ENCODE results near the gene PEX16. TPM values are rescaled to one million over a fixed set of nuclear protein-coding genes. Genes with fewer than 3 reads are reported as not detected.
A peak's percentile ranks its signal among the peaks of the same experiment; 100 is the strongest.
"Not testable (repeated sequence)": the region's sequence is repeated elsewhere in the genome, so short reads cannot be mapped to it uniquely, and the experiment has no call there.

PEX16 gene
- polyA plus RNA-seq, 1 donor, result 22.6 TPM

GRCh38 chr11:45906096-45906682, 11.5 kb downstream of the PEX16 start:
- Histone ChIP-seq H3K4me3 (ENCODE audit: low read length) (no peak overlapping the region), H3K27ac (ENCODE audit: low read length) (no peak overlapping the region), H3K36me3 (ENCODE audit: control insufficient read depth, insufficient read depth, low read length) (peaks cover 28% of the 10 kb centered on the region), H3K9me3 (ENCODE audit: control insufficient read depth, low read depth, low read length) (no peaks in the 10 kb centered on the region), H3K27me3 (ENCODE audit: control insufficient read depth, insufficient read depth, low read length) (peaks cover 5% of the 10 kb centered on the region), H3K4me1 (ENCODE audit: control insufficient read depth, insufficient read depth, low read length) (no peaks in the 10 kb centered on the region)
- WGBS (ENCODE audit: insufficient coverage, low lambda C conversion rate), result no CpG with 5 or more reads among the region's 19 CpGs
- DNase-seq, result no peak

GRCh38 chr11:45905576-45905975, 12.1 kb downstream of the PEX16 start:
- not testable (repeated sequence) for DNase-seq; H3K27ac ChIP-seq (ENCODE audit: low read length); H3K9me3 ChIP-seq (ENCODE audit: control insufficient read depth, low read depth, low read length); H3K4me1 ChIP-seq (ENCODE audit: control insufficient read depth, insufficient read depth, low read length); H3K4me3 ChIP-seq (ENCODE audit: low read length)
- peaks cover 11% of the 10 kb centered on the region for H3K27me3 ChIP-seq (ENCODE audit: control insufficient read depth, insufficient read depth, low read length)
- WGBS (ENCODE audit: insufficient coverage, low lambda C conversion rate), result no CpG with 5 or more reads among the region's 6 CpGs
- H3K36me3 ChIP-seq (ENCODE audit: control insufficient read depth, insufficient read depth, low read length), result peaks cover 22% of the 10 kb centered on the region

GRCh38 chr11:45905095-45905494, 12.6 kb downstream of the PEX16 start:
- WGBS (ENCODE audit: insufficient coverage, low lambda C conversion rate), result no CpG with 5 or more reads among the region's 19 CpGs
- H3K4me3 ChIP-seq (ENCODE audit: low read length), result no peak overlapping the region
- H3K27me3 ChIP-seq (ENCODE audit: control insufficient read depth, insufficient read depth, low read length), result peaks cover 14% of the 10 kb centered on the region
- no peak for DNase-seq
- no peaks in the 10 kb centered on the region for H3K4me1 ChIP-seq (ENCODE audit: control insufficient read depth, insufficient read depth, low read length)
- peaks cover 17% of the 10 kb centered on the region for H3K36me3 ChIP-seq (ENCODE audit: control insufficient read depth, insufficient read depth, low read length)
- no peak overlapping the region for H3K27ac ChIP-seq (ENCODE audit: low read length)
- H3K9me3 ChIP-seq (ENCODE audit: control insufficient read depth, low read depth, low read length), result no peaks in the 10 kb centered on the region

GRCh38 chr11:45904309-45904915, 13.3 kb downstream of the PEX16 start:
- no peak overlapping the region for H3K27ac ChIP-seq (ENCODE audit: low read length)

GRCh38 chr11:45902452-45903380, 15.0 kb downstream of the PEX16 start:
- no peak for DNase-seq
- no CpG with 5 or more reads among the region's 56 CpGs for WGBS (ENCODE audit: insufficient coverage, low lambda C conversion rate)
- Histone ChIP-seq H3K4me3 (ENCODE audit: low read length) (no peak overlapping the region), H3K27ac (ENCODE audit: low read length) (no peak overlapping the region), H3K27me3 (ENCODE audit: control insufficient read depth, insufficient read depth, low read length) (peaks cover 34% of the 10 kb centered on the region), H3K36me3 (ENCODE audit: control insufficient read depth, insufficient read depth, low read length) (peaks cover 4% of the 10 kb centered on the region), H3K9me3 (ENCODE audit: control insufficient read depth, low read depth, low read length) (peaks cover 2% of the 10 kb centered on the region), H3K4me1 (ENCODE audit: control insufficient read depth, insufficient read depth, low read length) (peaks cover 8% of the 10 kb centered on the region)

More at GRCh38 chr11:45904309-45904915, 13.3 kb downstream of the PEX16 start:
- WGBS (ENCODE audit: insufficient coverage, low lambda C conversion rate), result no CpG with 5 or more reads among the region's 15 CpGs
- peaks cover 11% of the 10 kb centered on the region for H3K36me3 ChIP-seq (ENCODE audit: control insufficient read depth, insufficient read depth, low read length)
- peaks cover 1% of the 10 kb centered on the region for H3K9me3 ChIP-seq (ENCODE audit: control insufficient read depth, low read depth, low read length)
- DNase-seq, result peak in 1 of 2 donors; percentile 71
- H3K4me3 ChIP-seq (ENCODE audit: low read length), result no peak overlapping the region
- peaks cover 18% of the 10 kb centered on the region for H3K27me3 ChIP-seq (ENCODE audit: control insufficient read depth, insufficient read depth, low read length)
- peaks cover under 1% of the 10 kb centered on the region for H3K4me1 ChIP-seq (ENCODE audit: control insufficient read depth, insufficient read depth, low read length)

- H3K27ac ChIP-seq (ENCODE audit: low read length), result no peak overlapping the region
- peaks cover 8% of the 10 kb centered on the region for H3K4me1 ChIP-seq (ENCODE audit: control insufficient read depth, insufficient read depth, low read length)
- no peak for DNase-seq
- no peak overlapping the region for H3K4me3 ChIP-seq (ENCODE audit: low read length)
- H3K36me3 ChIP-seq (ENCODE audit: control insufficient read depth, insufficient read depth, low read length), result peaks cover 4% of the 10 kb centered on the region
- peaks cover 45% of the 10 kb centered on the region for H3K27me3 ChIP-seq (ENCODE audit: control insufficient read depth, insufficient read depth, low read length)
- H3K9me3 ChIP-seq (ENCODE audit: control insufficient read depth, low read depth, low read length), result peaks cover 2% of the 10 kb centered on the region
- WGBS (ENCODE audit: insufficient coverage, low lambda C conversion rate), result no CpG with 5 or more reads among the region's 6 CpGs
Measured at GRCh38 chr11:45901626-45902025, 16.1 kb downstream of the PEX16 start.

- DNase-seq, result no peak
- Histone ChIP-seq H3K4me1 (ENCODE audit: control insufficient read depth, insufficient read depth, low read length) (peaks cover 8% of the 10 kb centered on the region), H3K9me3 (ENCODE audit: control insufficient read depth, low read depth, low read length) (peaks cover 5% of the 10 kb centered on the region), H3K4me3 (ENCODE audit: low read length) (peak overlapping the region; percentile 9), H3K36me3 (ENCODE audit: control insufficient read depth, insufficient read depth, low read length) (peaks cover 4% of the 10 kb centered on the region), H3K27me3 (ENCODE audit: control insufficient read depth, insufficient read depth, low read length) (peaks cover 51% of the 10 kb centered on the region), H3K27ac (ENCODE audit: low read length) (no peak overlapping the region)
- no CpG with 5 or more reads among the region's 8 CpGs for WGBS (ENCODE audit: insufficient coverage, low lambda C conversion rate)
Measured at GRCh38 chr11:45900916-45901617, 16.6 kb downstream of the PEX16 start.

- Histone ChIP-seq H3K4me3 (ENCODE audit: low read length) (peak overlapping the region; percentile 9), H3K27me3 (ENCODE audit: control insufficient read depth, insufficient read depth, low read length) (peaks cover 55% of the 10 kb centered on the region)
- DNase-seq; H3K9me3 ChIP-seq (ENCODE audit: control insufficient read depth, low read depth, low read length); H3K4me1 ChIP-seq (ENCODE audit: control insufficient read depth, insufficient read depth, low read length); H3K27ac ChIP-seq (ENCODE audit: low read length); H3K36me3 ChIP-seq (ENCODE audit: control insufficient read depth, insufficient read depth, low read length): not testable (repeated sequence)
- WGBS (ENCODE audit: insufficient coverage, low lambda C conversion rate), result 20% methylated on average over 1 of the region's 59 CpGs
Measured at GRCh38 chr11:45900175-45900800, 17.4 kb downstream of the PEX16 start.

- WGBS (ENCODE audit: insufficient coverage, low lambda C conversion rate), result no CpG with 5 or more reads among the region's 62 CpGs
- H3K9me3 ChIP-seq (ENCODE audit: control insufficient read depth, low read depth, low read length), result peaks cover 5% of the 10 kb centered on the region
- peaks cover 58% of the 10 kb centered on the region for H3K27me3 ChIP-seq (ENCODE audit: control insufficient read depth, insufficient read depth, low read length)
- peak overlapping the region; percentile 62 for H3K27ac ChIP-seq (ENCODE audit: low read length)
- DNase-seq, result peak; percentile 76 to 78
- H3K36me3 ChIP-seq (ENCODE audit: control insufficient read depth, insufficient read depth, low read length), result peaks cover 4% of the 10 kb centered on the region
- H3K4me1 ChIP-seq (ENCODE audit: control insufficient read depth, insufficient read depth, low read length), result peaks cover 8% of the 10 kb centered on the region
- H3K4me3 ChIP-seq (ENCODE audit: low read length), result peak overlapping the region; percentile 23
Measured at GRCh38 chr11:45899448-45900174, 18.1 kb downstream of the PEX16 start.
